RCC 7860 (cell line): ENCODE results near the gene RRAS.

Experiments
- DNase-seq: peaks from one replicate; pipeline ENCODE4 v3.0.0-alpha.2; 2015; ENCODE audit warnings: low spot score
- FAIRE-seq: peaks from 2 replicates; lab custom pipeline; 2012; peaks lifted over from hg19 to GRCh38; lab: Jason Lieb, UNC

The RRAS gene

DNA sequence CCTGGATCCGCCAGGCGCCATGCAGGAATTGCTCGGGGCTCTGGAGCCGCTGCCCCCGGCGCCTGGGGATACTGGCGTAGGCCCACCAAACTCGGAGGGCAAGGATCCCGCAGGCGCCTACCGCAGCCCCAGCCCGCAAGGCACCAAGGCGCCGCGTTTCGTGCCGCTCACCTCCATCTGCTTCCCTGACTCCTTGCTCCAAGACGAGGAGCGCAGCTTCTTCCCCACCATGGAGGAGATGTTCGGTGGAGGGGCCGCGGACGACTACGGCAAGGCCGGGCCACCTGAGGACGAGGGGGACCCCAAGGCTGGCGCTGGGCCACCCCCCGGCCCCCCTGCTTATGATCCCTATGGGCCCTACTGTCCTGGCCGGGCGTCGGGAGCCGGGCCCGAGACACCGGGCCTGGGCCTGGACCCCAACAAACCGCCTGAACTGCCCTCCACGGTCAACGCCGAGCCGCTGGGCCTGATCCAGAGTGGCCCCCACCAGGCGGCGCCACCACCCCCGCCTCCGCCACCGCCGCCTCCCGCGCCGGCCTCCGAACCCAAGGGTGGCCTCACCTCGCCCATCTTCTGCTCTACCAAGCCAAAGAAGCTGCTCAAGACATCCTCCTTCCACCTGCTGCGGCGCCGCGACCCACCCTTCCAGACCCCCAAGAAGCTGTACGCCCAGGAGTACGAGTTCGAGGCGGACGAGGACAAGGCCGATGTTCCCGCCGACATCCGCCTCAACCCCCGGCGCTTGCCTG, 42.8 kb downstream of the RRAS start:
- FAIRE-seq (no peak), DNase-seq (no peak)

DNA sequence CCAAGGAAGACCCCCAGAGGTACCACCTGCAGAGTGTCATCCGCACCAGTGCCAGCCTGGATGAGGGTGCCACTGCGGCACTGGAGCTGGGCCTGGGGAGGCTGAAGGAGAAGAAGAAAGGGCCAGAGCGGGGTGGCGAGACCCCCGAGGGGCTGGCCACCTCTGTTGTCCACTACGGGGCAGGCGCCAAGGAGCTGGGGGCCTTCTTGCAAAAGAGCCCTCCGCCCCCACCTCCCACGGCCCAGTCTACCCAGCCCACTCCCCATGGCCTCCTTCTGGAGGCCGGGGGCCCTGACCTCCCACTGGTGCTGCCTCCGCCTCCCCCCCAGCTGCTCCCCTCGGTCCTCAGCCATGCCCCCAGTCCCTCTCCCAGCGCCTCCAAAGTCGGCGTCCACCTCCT, 43.5 kb downstream of the RRAS start:
- no peak for DNase-seq
- FAIRE-seq: no peak

DNA sequence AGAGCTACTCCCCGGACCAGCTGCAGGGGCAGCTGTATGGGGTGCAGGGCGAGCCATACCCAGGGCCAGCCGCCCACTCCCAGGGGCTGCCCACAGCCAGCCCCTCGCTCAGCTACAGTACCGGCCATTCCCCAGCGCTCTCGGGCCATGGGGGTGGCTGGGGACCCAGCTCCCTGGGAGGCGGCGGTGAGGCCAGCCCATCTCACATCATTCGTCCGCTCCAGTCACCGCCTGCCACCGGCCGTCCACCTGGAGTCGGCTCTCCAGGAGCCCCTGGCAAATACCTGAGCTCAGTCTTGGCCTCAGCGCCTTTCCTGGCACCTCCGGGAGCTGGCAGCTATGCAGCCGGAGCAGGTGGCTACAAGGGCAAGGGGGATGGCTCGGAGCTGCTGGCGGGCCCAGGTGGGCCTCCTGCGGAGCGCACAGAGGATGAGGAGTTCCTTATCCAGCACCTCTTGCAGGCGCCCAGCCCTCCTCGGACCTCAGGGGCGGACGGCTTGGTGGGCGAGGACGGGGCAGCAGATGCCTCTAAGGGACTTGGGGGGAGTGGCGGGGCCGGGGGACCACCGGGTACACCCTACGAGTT, 44.0 kb downstream of the RRAS start:
- FAIRE-seq: no peak
- DNase-seq: no peak

DNA sequence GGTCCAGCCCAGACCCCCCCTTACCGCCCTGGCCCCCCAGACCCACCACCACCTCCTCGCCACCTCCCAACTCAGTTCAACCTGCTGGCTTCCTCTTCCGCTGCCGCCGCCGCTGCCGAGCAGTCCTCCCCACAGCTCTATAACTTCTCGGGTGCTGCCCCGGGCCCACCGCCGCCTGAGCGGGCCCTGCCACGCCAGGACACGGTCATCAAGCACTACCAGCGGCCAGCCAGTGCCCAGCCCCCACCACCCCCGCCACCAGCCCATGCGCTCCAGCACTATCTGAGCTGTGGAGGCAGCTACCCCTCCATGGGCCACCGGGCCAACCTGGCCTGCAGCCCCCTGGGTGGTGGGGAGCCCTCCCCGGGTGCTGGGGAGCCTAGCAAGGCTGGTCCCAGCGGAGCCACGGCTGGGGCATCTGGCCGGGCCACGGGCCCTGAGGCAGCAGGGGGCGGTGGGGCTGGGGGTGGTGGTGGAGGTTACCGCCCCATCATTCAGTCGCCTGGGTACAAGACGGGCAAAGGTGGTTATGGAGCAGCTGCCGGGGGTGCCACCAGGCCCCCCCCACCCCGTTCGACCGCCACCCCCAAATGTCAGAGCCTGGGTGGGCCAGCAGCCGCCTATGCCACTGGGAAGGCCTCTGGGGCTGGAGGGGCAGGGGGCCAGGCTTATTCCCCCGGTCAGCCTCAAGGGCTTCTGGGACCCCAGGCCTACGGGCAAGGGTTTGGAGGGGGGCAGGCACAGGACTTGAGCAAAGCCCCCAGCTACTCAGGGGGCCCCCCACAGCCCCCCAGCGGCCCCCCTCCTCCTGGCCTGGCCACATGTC, 44.7 kb downstream of the RRAS start:
- FAIRE-seq: no peak

DNA sequence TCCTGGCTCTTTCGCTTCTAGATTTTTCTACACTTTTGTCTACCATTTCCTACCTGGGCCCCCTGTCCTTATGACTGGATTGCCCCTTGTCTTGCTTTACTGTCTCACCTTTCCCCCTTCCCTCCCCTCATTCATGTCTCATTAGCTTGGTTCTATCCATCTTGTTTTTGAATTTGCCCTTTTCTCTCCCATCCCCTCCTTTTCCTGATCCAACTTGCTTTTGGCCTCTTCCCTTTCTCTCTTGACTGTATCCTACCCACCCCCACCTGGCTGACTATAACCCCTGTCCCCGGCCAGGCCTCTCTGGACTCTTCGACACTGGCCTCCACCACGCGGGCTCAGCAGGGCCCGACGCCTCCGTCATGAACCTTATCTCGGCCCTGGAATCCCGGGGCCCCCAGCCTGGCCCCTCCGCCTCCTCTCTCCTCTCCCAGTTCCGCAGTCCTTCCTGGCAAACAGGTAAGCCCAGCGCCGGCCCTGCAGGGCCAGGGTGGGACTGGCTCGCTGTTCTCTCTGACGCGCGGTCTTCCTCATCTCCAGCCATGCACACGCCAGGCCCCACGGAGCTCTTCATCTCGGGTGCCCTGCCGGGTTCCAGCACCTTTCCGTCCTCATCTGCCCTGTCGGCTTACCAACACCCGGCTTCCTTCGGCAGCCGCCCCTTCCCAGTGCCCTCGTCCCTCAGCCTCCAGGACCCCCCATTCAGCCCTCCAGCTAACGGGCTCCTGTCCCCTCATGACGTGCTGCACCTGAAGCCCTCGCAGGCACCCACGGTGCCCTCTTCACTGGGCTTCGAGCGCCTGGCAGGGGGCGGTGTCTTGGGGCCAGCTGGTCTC, 45.6 kb downstream of the RRAS start:
- no peak for FAIRE-seq

More for the DNA sequence above, 44.7 kb downstream of the RRAS start:
- DNase-seq: no peak

DNA sequence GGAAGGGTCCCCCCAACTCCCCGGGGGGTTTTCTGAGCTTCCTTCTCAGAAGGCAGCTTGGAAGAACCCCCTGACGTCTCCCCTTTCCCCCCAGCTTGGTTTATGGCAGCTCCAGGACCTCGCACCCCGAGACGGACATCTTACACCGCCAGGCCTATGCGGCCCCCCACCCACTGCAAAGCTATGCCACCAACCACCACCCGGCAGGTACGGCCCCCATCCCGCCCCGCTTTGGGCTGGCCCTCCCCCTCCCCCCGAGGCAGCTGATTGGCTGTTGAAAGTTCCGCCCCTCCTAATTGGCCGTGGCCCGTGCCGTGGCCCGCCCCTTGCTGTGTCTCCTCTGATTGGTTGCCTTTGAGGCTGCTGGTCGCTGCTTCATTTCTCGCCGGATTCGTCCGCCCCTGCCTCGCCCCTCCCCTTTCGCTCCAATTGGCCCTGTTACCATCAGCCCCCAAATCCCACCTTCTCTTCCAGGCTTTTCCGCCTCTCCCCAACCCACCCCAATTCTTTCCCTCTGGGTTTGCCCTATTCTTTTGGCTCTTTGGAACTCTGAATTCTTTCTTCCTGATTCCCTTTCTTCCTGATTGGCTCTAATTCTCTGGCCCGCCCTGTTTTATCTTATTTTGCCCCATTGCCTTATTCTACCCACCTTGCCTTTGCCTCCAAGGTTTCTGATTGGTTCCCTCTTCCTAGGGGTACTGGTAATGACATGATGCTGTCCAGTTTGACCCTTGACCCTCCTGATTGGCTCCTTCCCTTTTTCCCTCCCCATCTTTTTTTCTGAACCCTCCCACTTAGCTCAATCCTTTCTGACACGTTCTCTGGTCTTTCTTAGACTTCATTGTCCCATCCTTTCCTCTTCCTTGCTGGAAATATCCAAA, 46.5 kb downstream of the RRAS start:
- FAIRE-seq (no peak), DNase-seq (peak; percentile 67)

More for the DNA sequence above, 45.6 kb downstream of the RRAS start:
- DNase-seq: no peak

DNA sequence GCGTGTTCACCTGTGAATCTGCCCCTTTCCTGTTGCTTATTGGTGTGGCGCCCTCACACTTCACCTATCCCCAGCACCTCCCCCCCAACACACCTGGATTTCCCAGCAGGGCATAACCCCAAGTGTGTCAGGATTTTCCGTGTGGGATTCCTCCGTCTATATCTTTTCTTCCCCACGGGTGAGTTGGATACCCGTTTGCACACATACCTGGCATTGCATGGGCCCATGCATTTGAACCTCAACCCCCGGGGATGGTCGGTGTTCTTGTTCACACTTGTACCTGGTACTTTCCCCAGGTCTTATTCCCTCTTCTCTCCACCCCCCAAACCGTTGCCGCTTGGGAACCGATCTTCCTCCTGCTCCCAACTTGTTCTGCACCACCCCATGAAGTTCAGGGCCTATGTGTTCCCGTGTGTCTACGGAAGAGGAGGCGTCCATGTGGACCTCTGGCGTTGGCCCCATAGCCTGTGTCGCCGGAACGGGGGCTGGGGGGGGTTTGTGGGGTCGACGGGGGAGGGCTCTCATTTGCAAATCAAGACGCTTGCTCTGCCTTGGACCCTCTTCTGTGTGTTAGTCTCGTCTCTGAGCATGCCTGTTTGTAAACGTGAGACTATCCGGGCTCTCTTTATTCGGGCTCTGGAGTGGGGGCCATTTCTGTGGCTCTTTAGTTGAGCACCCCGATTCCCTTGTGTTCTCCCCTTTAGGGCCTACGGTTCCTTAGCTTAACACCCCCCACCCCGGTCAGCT, 47.3 kb downstream of the RRAS start:
- FAIRE-seq: no peak
- no peak for DNase-seq

DNA sequence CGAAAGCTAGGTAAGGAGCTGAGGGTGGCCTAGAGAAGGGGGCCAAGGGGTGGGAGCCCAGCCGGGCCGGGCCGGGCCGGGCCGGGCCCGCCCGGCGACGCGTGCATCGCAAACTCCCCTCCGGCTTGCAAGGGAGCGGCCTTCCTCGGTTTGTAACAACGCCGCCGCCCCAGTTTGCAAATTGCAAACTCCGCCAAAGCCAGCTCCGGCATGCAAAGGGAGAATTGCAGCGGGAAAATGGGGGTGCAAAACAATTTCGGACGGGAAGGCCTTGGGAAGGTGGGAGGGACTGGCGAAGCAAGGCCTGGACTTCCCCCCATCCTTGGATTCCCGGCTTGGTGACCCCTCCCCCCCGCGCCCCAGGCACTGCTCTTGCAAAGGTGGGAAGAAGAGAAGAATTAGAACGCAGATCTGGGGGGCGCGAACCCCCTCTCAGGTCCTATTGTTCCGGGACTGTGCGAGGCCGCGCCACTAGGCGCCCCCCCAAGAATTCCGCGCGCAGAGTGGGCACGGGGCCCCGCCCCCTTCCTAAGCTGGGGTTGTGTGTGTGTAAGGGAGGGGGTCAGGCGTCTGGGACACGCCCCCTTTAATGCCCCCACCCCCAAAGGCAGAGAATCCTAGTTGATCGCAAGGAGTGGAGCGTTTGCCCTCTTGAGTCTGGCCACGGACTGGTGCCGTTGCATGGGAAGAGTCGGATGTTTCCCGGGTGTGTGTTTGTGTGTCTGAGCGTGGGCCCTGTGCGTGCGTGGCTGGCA, 48.0 kb downstream of the RRAS start:
- DNase-seq: peak; percentile 10
- FAIRE-seq: no peak

DNA sequence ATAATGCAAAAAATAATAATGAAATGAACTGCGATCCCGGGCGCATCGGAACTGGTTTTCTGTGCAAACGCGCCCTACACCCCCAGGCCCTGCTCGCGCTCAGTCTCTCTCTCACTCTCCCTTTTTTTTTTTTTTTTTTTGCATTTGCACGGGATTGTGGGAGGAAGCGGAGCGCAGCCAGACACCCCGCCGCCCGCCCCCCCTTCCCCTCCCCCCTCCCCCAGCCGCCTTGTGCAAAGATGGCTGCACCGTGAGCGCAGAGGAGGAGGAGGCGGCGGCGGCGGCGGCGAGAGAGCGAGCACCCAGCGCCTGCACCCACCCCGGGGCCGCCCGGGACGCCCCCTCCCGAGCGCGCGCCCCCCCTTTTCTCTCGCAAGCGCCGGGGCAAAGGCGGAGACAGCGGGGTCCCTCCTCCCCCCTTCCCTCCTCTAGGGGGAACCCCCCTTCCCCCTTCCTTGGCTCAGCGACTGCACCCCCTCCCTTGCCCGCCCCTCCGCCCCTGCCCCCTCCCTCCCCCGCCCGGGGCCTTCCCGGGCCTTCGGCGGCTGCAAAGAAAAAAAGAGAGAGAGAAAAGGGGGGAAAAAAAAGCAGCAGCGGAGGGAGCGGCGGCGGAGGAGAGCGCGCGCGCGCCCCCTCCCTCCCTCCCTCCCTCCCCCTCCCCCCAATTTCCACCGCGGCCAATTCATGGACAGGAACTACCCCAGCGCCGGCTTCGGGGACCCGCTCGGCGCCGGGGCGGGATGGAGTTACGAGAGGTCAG, 48.8 kb downstream of the RRAS start, which contains the start of gene PRR12:
PRR12 (plus strand) TSS at position 212 of the 760 bp plus-strand sequence; CDS start at position 685, 473 bp downstream.
- peak; percentile 34 for DNase-seq
- FAIRE-seq: no peak

DNA sequence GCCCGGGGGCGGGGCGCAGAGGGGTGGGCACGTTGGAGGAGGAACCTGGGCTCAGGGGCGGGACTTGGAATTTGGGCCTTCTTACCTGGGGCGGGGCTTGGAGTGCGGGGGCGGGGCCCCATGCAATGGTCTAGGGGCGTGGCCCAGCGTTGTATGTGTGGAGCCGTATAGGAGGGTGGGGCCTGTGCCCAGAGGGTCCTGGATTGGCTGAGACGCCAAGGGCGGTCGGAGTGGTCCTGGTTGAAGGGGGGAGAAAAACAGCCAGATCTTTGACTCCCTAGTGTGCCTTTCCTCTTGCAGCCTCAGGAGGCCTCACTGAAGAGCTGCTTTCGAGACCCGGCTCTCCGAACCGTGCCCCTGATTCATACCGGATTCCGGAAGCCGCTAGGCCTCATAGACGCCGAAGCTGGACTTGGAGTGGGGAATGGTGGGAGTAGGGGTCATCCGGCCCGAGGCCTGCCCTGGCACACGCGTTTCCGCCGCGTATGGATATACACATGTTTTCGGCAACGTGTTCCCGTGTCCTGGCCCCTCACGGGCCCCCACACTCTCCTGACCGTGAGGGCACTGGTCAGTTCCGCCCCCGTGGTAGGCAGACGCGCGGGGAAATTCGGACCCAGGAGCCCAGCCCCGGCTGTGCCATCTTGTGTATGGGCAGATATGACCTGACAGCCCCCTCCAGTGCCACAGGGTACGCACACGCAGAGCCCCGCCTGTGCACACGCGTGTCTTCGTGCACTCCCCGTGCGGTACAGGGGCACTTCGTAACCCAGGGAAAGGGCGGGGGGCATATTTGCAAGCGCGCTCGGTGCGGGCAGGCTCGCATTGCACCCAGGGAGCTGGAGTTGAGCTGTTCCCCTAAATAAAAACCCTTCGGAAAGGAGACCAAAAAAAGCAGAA, 49.6 kb downstream of the RRAS start:
- FAIRE-seq: peak; percentile 77
- DNase-seq: peak; percentile 93

DNA sequence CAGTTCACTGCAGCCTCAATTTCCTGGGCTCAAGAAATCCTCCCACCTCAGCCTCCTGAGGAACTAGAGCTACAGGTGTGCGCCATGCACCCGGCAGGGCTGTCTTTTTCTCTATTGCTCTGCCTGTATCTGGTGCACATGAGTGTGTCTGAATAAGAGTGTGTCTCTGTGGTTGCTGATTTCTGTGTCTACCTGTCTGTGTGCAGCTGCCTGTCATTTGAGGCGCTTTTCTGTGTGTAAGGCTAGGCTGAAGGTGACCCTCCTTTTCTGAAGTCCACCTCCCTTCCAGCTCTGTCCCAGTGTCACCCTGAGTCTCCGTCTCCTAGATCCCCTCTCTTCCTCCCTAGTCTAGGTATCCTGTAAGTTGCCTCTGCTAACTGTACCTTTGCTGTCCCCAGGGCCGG, 50.4 kb downstream of the RRAS start:
- DNase-seq (no peak), FAIRE-seq (no peak)

DNA sequence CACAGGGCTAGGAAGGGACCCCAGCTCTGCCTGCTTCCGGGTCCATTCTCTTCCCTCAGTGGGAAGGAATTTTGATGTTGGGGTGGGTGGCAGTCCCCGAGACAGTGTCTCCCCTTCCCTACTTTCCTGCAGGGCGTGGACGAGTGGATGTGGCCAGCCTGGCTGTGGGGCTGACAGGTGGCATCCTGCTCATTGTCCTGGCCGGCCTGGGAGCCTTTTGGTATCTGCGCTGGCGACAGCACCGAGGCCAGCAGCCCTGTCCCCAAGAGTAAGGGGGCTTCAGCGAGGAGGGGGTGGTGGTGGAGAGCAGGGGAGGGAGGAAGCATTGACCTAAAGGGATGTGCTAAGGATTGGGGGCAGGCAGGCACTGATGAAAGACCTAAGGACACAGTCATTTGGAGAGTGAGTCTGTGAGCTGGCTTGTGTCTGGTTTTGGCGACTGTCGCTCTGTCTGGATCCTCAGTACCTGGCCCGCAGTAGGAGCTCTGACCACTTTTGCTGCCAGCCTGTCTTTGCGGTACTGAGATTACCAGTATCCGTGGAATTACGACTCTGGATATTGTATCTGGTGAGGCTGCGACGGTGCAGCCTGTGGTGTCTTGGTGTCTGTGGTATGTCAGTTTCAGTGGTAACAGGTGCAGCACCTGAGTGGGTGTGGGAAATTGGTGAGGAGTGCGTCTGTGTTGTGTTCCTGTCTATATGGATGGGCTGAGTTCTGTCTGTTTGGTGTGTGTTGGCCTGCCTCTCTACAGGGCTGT, 51.4 kb downstream of the RRAS start:
- DNase-seq: no peak
- no peak for FAIRE-seq

DNA sequence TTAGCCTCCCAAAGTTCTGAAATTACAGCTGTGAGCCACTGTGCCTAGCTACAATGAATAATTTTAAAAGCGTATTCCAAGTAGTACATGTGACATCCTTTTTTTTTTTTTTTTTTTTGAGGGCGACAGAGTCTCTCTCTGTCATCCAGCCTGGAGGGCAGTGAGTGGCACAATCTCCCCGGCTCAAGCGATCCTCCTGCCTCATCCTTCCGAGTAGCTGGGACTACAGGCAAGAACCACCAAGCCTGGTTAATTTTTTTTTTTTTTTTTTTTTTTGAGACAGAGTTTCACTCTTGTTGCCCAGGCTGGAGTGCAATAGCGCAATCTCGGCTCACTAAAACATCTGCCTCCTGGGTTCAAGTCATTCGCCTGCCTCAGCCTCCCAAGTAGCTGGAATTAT, 52.7 kb downstream of the RRAS start:
- FAIRE-seq (no peak), DNase-seq (no peak)
